Islet of Langerhans (tissue), 1 donor: Measurements from ENCODE around the gene RAB29.

Experiments used
- FAIRE-seq: peaks from one replicate; lab custom pipeline; 2011; peaks lifted over from hg19 to GRCh38; lab: Jason Lieb, UNC

Gene RAB29

GRCh38 chr1:205794011-205794730 is 18.9 kb upstream of the RAB29 start:
- FAIRE-seq: no peak

GRCh38 chr1:205792961-205793673 is 17.8 kb upstream of the RAB29 start:
- no peak for FAIRE-seq

GRCh38 chr1:205792481-205792881 is 17.2 kb upstream of the RAB29 start:
- no peak for FAIRE-seq

- FAIRE-seq: no peak
These were observed 16.4 kb upstream of the RAB29 start for GRCh38 chr1:205791568-205792180.

- FAIRE-seq: no peak
These were observed 12.1 kb upstream of the RAB29 start for GRCh38 chr1:205787287-205787916.

GRCh38 chr1:205786601-205787000 is 11.3 kb upstream of the RAB29 start:
- no peak for FAIRE-seq

- no peak for FAIRE-seq
These were observed 10.2 kb upstream of the RAB29 start for GRCh38 chr1:205785446-205785845.

GRCh38 chr1:205783904-205784303 is 8.6 kb upstream of the RAB29 start:
- no peak for FAIRE-seq

GRCh38 chr1:205783433-205783795 is 8.1 kb upstream of the RAB29 start:
- no peak for FAIRE-seq

- FAIRE-seq: no peak
These were observed 7.5 kb upstream of the RAB29 start for GRCh38 chr1:205782627-205783432.

- FAIRE-seq: no peak
These were observed 5.1 kb upstream of the RAB29 start for GRCh38 chr1:205780335-205780734.

- FAIRE-seq: no peak
These were observed 2.7 kb upstream of the RAB29 start for GRCh38 chr1:205777994-205778393.

GRCh38 chr1:205775717-205776056 is 405 bp upstream of the RAB29 start:
- FAIRE-seq: no peak

GRCh38 chr1:205774198-205775014 is 876 bp downstream of the RAB29 start:
- FAIRE-seq: no peak

- no peak for FAIRE-seq
These were observed 2.7 kb downstream of the RAB29 start for GRCh38 chr1:205772607-205773032.

- no peak for FAIRE-seq
These were observed 4.7 kb downstream of the RAB29 start for GRCh38 chr1:205770618-205771017.

- no peak for FAIRE-seq
These were observed 5.5 kb downstream of the RAB29 start for GRCh38 chr1:205769641-205770365.

GRCh38 chr1:205767248-205767647 is 8.0 kb downstream of the RAB29 start:
- FAIRE-seq: peak; percentile 49

GRCh38 chr1:205766570-205766969 is 8.7 kb downstream of the RAB29 start:
- no peak for FAIRE-seq

GRCh38 chr1:205766038-205766437 is 9.2 kb downstream of the RAB29 start:
- FAIRE-seq: no peak

GRCh38 chr1:205764578-205764977 is 10.7 kb downstream of the RAB29 start:
- no peak for FAIRE-seq
